Peyer's patch (tissue), 4 donors: ENCODE results near the gene SDHB. TPM values are rescaled to one million over a fixed set of nuclear protein-coding genes. Genes with fewer than 3 reads are reported as not detected.

Source experiments
- DNase-seq, 3 donors: peaks; one replicate each; pipeline ENCODE4 v3.0.0-alpha.2; 2017 to 2019
- H3K27ac ChIP-seq, 4 donors: fragments of 200-600 bp; sonication (generic); one replicate each; pipeline ENCODE4 v1.5.1; 2016 to 2019
- H3K27me3 ChIP-seq, 2 donors: fragments of 200-600 bp; sonication (generic); one replicate each; pipeline ENCODE4 v1.5.1; 2019
- H3K36me3 ChIP-seq, 3 donors: fragments of 200-600 bp; sonication (generic); one replicate each; pipeline ENCODE4 v1.5.1; 2016 to 2019
- H3K4me1 ChIP-seq, 4 donors: fragments of 200-600 bp; sonication (generic); one replicate each; pipeline ENCODE4 v1.5.1; 2016 to 2019
- H3K4me3 ChIP-seq, 4 donors: fragments of 200-600 bp; sonication (generic); 1 replicate in 3 of 4; 2 replicates in 1 of 4; pipeline ENCODE4 v1.5.1; 2016 to 2019; ENCODE audit warnings: mild to moderate bottlenecking in 1 of 4
- H3K9me3 ChIP-seq, 4 donors: fragments of 200-600 bp; sonication (generic); one replicate each; pipeline ENCODE4 v1.5.1; 2016 to 2019; ENCODE audit warnings: mild to moderate bottlenecking in 1 of 4
- POLR2A ChIP-seq, 2 donors: fragments of 450-650 bp; IDR thresholded peaks; one replicate each; pipeline ENCODE4 v1.5.1; 2017; ENCODE audit warnings: antibody characterized with exemption in 2 of 2, mild to moderate bottlenecking in 2 of 2, moderate library complexity in 2 of 2
- total RNA-seq, 4 donors: library from RNA; depleted of rRNA; stranded (reverse); fragments of >200 nt; gene quantifications; one replicate each; pipeline ENCODE4 v1.1.0, GENCODE V29; 2016
- TF ChIP-seq, protein P1 (sequence below), 6 experiments: fragments of 450-650 bp in 4 of 6; fragments of 200-600 bp in 2 of 6; sonication (generic) in 1 of 6; IDR thresholded peaks; one replicate each; pipeline ENCODE4 v1.5.1; 2017 to 2019; ENCODE audit warnings: antibody characterized with exemption in 6 of 6, mild to moderate bottlenecking in 3 of 6, moderate library complexity in 1 of 6

SDHB gene
- total RNA-seq, 4 donors from 2014 or later = 106 to 277 (median 175) TPM

DNA sequence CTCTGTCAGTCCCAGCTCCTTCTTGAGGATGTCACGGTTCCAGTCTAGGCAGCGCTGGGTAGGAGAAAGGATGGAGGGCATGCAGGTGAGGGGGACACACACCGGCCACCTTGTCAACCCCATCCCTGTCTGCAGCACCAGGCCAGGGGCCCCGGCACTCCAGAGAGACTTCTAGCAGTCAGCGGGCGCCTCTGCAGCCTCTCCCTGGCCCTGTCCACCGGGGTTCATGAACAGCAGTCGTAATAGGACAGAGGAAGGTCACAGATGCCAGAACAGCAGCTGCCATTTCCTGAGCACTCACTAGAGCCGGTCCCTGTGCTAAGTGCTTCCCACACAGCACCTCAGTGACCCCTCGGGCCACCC is 16.3 kb upstream of the SDHB start:
- Histone ChIP-seq H3K4me3 (no peak overlapping the region), H3K27ac (no peak overlapping the region), H3K36me3 (peaks cover 0 to 4% (median 0%) of the 10 kb centered on the region in 3 donors), H3K4me1 (no peaks in the 10 kb centered on the region), H3K27me3 (no peaks in the 10 kb centered on the region), H3K9me3 (peaks cover 0 to 3% (median 0%) of the 10 kb centered on the region in 4 donors)
- no peak for DNase-seq
- TF ChIP-seq, protein P1, sequence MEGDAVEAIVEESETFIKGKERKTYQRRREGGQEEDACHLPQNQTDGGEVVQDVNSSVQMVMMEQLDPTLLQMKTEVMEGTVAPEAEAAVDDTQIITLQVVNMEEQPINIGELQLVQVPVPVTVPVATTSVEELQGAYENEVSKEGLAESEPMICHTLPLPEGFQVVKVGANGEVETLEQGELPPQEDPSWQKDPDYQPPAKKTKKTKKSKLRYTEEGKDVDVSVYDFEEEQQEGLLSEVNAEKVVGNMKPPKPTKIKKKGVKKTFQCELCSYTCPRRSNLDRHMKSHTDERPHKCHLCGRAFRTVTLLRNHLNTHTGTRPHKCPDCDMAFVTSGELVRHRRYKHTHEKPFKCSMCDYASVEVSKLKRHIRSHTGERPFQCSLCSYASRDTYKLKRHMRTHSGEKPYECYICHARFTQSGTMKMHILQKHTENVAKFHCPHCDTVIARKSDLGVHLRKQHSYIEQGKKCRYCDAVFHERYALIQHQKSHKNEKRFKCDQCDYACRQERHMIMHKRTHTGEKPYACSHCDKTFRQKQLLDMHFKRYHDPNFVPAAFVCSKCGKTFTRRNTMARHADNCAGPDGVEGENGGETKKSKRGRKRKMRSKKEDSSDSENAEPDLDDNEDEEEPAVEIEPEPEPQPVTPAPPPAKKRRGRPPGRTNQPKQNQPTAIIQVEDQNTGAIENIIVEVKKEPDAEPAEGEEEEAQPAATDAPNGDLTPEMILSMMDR (IDR thresholded peaks at IDR 0.05) = no peak
- no peak for TF ChIP-seq POLR2A (IDR thresholded peaks at IDR 0.05)

DNA sequence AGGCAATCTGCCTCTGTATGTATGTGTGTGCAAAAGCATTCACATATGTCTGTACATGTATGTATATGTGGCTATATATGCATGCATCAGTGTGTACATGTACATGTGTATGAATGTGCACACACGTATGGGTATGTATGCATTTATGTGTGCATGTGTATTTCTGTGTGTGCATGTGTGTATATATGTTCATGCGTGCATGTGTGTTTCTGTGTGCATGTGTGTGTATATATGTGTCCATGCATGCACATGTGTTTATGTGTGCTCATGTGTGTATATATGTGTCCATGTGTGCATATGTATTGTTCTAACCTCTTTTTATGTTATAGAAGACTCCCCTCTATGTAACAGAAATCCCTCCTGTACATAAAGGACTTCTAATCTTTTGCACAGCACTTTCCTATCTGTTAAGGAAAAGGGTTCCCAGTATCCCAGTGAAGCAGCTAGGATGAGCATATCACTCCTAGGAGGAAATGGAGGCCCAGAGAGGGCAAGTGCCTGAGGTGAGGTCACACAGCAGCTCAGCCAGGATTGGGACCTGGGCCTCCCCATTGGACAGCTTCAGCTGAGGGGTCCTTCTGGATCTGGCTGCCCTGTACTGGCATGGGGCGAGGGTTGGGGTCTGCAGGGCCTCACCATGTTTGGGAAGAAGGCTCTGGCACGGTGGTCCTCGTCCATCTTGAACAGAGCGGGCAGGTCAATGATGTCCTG is 15.8 kb upstream of the SDHB start:
- Histone ChIP-seq H3K9me3 (peaks cover 0 to 7% (median 0%) of the 10 kb centered on the region in 4 donors), H3K4me3 (no peak overlapping the region), H3K27ac (no peak overlapping the region), H3K27me3 (no peaks in the 10 kb centered on the region), H3K36me3 (peaks cover 0 to 4% (median 0%) of the 10 kb centered on the region in 3 donors), H3K4me1 (no peaks in the 10 kb centered on the region)
- no peak for DNase-seq
- TF ChIP-seq, protein P1 (IDR thresholded peaks at IDR 0.05) = no peak
- no peak for TF ChIP-seq POLR2A (IDR thresholded peaks at IDR 0.05)

DNA sequence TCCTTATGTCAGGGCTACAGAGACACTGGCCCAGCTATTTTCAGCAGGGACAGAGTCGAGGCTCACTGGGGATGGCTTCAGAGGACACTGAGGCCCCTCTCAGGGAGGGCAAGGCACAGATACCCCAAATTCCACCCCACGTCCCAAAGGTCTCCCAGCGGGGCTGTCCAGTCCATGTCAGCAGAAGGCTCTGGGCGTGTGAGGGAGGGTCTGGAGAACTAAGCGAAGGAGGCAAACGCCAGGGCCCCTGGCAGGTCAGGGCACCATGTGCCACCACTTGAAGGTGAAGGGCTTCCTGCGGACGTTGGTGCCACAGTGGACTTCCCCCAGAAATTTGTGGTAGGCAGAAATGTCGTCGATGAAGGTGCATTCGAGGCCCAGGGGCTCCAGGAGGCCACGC is 15.0 kb upstream of the SDHB start:
- peaks cover 0 to 7% (median 0%) of the 10 kb centered on the region in 4 donors for H3K9me3 ChIP-seq
- TF ChIP-seq, protein P1 (IDR thresholded peaks at IDR 0.05) = no peak
- TF ChIP-seq POLR2A (IDR thresholded peaks at IDR 0.05) = no peak
- no peaks in the 10 kb centered on the region for H3K27me3 ChIP-seq
- H3K4me3 ChIP-seq = no peak overlapping the region
- H3K27ac ChIP-seq = no peak overlapping the region
- no peak for DNase-seq
- H3K36me3 ChIP-seq = peaks cover 0 to 4% (median 0%) of the 10 kb centered on the region in 3 donors
- no peaks in the 10 kb centered on the region for H3K4me1 ChIP-seq

DNA sequence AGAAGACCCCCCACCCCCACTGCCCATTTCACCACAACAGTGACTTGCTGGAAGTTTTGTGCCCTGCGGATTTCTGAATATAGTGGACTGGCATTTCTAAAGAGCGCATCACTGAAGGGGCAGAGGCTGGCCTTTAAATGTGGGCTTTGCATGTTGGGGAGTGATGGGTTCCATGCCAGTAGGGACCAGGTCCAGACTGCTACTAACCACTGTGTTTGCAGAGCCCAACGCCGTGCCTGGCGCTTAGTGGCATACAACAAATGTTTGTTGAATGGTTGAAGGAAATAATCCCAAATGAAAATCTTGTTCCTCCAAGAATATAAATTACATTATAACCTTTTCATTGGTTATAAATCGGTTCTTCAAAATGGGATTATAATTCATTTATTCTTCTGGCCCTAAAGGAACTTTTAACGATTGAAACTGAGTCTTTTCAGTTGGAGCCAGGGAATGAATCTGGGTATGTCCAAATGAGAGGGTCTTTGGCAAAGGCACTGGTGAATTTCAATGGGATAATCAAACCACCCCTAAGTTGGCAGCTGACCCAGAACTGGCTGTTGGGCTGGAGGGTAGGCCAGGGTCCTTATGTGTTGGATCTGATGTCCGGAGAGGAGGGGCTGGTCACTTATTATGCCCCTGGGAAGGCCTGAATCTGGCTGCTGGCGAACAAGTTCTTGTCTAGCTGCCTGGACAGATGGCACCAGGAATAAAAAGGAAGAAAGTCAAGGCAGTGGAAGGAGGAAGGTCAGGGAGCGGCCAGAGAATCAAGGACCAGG is 13.8 kb upstream of the SDHB start:
- Histone ChIP-seq H3K27me3 (no peaks in the 10 kb centered on the region), H3K9me3 (peaks cover 0 to 7% (median 0%) of the 10 kb centered on the region in 4 donors), H3K4me1 (no peaks in the 10 kb centered on the region), H3K4me3 (no peak overlapping the region), H3K36me3 (peaks cover 0 to 4% (median 0%) of the 10 kb centered on the region in 3 donors), H3K27ac (no peak overlapping the region)
- no peak for DNase-seq
- no peak for TF ChIP-seq POLR2A (IDR thresholded peaks at IDR 0.05)
- TF ChIP-seq, protein P1 (IDR thresholded peaks at IDR 0.05) = no peak

DNA sequence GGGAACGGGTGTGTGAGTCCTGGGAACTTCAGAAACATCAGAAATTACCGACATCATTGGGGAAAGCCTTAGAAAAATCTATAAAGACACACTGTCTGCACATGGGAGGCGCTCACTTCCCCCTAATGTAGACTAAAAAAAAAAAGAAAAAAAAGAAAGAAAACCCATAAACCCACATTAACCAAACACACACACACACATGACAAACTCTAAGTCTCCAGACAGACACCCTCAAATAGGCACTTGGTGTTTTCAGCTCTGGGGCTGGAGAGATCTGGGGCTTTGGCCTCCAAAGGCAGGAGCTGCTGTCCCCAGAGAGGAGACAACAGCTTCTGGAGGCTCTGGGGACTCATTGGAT is 13.2 kb upstream of the SDHB start:
- Histone ChIP-seq H3K27ac (no peak overlapping the region), H3K9me3 (peaks cover 0 to 7% (median 0%) of the 10 kb centered on the region in 4 donors), H3K27me3 (no peaks in the 10 kb centered on the region), H3K36me3 (peaks cover 0 to 4% (median 0%) of the 10 kb centered on the region in 3 donors), H3K4me1 (no peaks in the 10 kb centered on the region), H3K4me3 (no peak overlapping the region)
- DNase-seq = no peak
- TF ChIP-seq POLR2A (IDR thresholded peaks at IDR 0.05) = no peak
- TF ChIP-seq, protein P1 (IDR thresholded peaks at IDR 0.05) = no peak
